ENCODE results near the gene CAB39. TPM values are rescaled to one million over a fixed set of nuclear protein-coding genes. Genes with fewer than 3 reads are reported as not detected.

Gene CAB39
- total RNA-seq, 4 donors from 2014 or later, result 60.2 to 124 (median 72.2) TPM

GRCh38 chr2:230777721-230778120 lies 65.1 kb downstream of the CAB39 start:
- DNase-seq, result no peak
- H3K4me1 ChIP-seq, result peaks cover 0 to 31% (median 0%) of the 10 kb centered on the region in 4 donors
- TF ChIP-seq CTCF (IDR thresholded peaks at IDR 0.05) (no peak), POLR2A (IDR thresholded peaks at IDR 0.05) (no peak)
- H3K36me3 ChIP-seq, result no peaks in the 10 kb centered on the region
- no peak overlapping the region for H3K27ac ChIP-seq
- H3K27me3 ChIP-seq, result no peaks in the 10 kb centered on the region
- no peaks in the 10 kb centered on the region for H3K9me3 ChIP-seq
- no peak overlapping the region for H3K4me3 ChIP-seq

- no peak for TF ChIP-seq POLR2A (IDR thresholded peaks at IDR 0.05)
- no peak for TF ChIP-seq CTCF (IDR thresholded peaks at IDR 0.05)
- no peaks in the 10 kb centered on the region for H3K27me3 ChIP-seq
- peaks cover 0 to 31% (median 0%) of the 10 kb centered on the region in 4 donors for H3K4me1 ChIP-seq
- H3K4me3 ChIP-seq, result no peak overlapping the region
- H3K27ac ChIP-seq, result no peak overlapping the region
- H3K36me3 ChIP-seq, result peaks cover 0 to 7% (median 0%) of the 10 kb centered on the region in 3 donors
- no peaks in the 10 kb centered on the region for H3K9me3 ChIP-seq
- no peak for DNase-seq
Observed at GRCh38 chr2:230778350-230779063, 65.9 kb downstream of the CAB39 start.

GRCh38 chr2:230779126-230779525 lies 66.5 kb downstream of the CAB39 start:
- no peak for DNase-seq
- H3K4me1 ChIP-seq, result peaks cover 0 to 31% (median 0%) of the 10 kb centered on the region in 4 donors

GRCh38 chr2:230779607-230780006 lies 67.0 kb downstream of the CAB39 start:
- no peak for DNase-seq

More at GRCh38 chr2:230779126-230779525, 66.5 kb downstream of the CAB39 start:
- no peak overlapping the region for H3K27ac ChIP-seq
- no peaks in the 10 kb centered on the region for H3K27me3 ChIP-seq
- TF ChIP-seq CTCF (IDR thresholded peaks at IDR 0.05), result no peak
- TF ChIP-seq POLR2A (IDR thresholded peaks at IDR 0.05), result no peak
- peaks cover 0 to 12% (median 0%) of the 10 kb centered on the region in 3 donors for H3K36me3 ChIP-seq
- no peaks in the 10 kb centered on the region for H3K9me3 ChIP-seq
- no peak overlapping the region for H3K4me3 ChIP-seq

GRCh38 chr2:230781130-230781797 lies 68.6 kb downstream of the CAB39 start:
- Histone ChIP-seq H3K27ac (peak overlapping the region in 1 of 4 donors; percentile 7), H3K36me3 (peaks cover 0 to 12% (median 0%) of the 10 kb centered on the region in 3 donors), H3K4me3 (no peak overlapping the region), H3K4me1 (peaks cover 0 to 24% (median 0%) of the 10 kb centered on the region in 4 donors), H3K9me3 (no peaks in the 10 kb centered on the region), H3K27me3 (no peaks in the 10 kb centered on the region)
- peak in 2 of 3 donors; percentile 50 to 67 for DNase-seq
- TF ChIP-seq POLR2A (IDR thresholded peaks at IDR 0.05) (no peak), CTCF (IDR thresholded peaks at IDR 0.05) (no peak)

More at GRCh38 chr2:230779607-230780006, 67.0 kb downstream of the CAB39 start:
- H3K4me1 ChIP-seq, result peaks cover 0 to 31% (median 0%) of the 10 kb centered on the region in 4 donors
- no peak overlapping the region for H3K27ac ChIP-seq
- H3K4me3 ChIP-seq, result no peak overlapping the region
- H3K36me3 ChIP-seq, result peaks cover 0 to 12% (median 0%) of the 10 kb centered on the region in 3 donors
- TF ChIP-seq POLR2A (IDR thresholded peaks at IDR 0.05), result no peak
- TF ChIP-seq CTCF (IDR thresholded peaks at IDR 0.05), result no peak
- H3K9me3 ChIP-seq, result no peaks in the 10 kb centered on the region
- no peaks in the 10 kb centered on the region for H3K27me3 ChIP-seq
